ENCODE data around the gene SOX10.

SOX10 gene

DNA sequence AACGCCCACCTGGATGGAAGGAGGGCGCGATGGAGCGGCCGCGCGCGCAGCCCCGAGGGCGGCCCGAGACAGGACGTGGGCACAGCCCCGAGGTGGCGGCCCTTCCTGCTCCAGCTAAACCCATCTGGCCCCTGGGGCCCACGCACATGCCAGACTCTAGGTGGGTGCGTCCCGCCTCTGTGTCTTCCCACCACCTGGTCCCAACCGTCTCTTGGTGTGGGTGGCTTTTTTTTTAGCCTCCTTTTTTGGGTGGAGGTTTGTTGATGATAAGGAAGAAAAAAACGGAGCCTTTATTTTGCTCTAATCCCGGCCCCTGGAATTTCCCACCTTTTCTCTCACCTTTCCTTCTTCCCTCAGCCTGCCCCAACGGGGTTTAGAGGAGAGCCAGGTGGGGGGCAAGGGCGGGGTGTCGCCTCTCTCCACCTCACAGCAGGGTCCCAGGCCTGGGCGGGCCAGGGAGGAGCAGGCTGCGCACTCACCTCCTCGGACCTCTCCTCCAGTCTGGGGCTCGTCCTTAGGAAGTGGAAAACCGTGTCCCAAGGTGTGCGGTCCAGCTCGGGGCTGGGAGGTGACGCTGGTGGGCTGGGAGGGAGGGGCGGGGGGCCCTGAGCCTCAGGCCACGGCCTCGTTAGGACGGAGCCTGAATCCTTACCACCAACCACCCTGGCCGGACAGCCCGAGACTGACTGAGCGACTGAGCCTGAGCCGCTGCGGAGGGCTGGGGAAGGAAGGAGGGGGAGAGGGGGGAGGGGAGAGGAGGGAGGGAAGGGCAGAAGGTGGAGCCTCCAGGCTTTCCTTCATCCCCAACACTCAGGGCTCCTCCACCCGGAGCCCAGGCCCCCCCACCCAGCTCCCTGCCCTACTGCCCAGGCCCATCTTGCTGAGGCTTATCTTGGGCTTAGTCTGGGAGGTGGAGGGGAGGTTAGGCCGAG, at the start of gene SOX10:
TSS of gene SOX10 (minus strand) at position 696 of the 932 bp plus-strand sequence. CDS start 771 bp downstream, outside the sequence.
- H3K4me1 ChIP-seq, result no peaks in the 10 kb centered on the region
- in situ Hi-C loops (cut with MboI; ENCODE audit: low sequenced_read_pairs), result no loop called here
- no peaks in the 10 kb centered on the region for H3K9me3 ChIP-seq
- H3K27me3 ChIP-seq (ENCODE audit: low read depth), result no peaks in the 10 kb centered on the region
- no peaks in the 10 kb centered on the region for H3K36me3 ChIP-seq (replicated peaks)
- H3K4me3 ChIP-seq, result no peak within 1 kb of the TSS
- no peak for DNase-seq (ENCODE audit: low spot score in 2 of 2)

DNA sequence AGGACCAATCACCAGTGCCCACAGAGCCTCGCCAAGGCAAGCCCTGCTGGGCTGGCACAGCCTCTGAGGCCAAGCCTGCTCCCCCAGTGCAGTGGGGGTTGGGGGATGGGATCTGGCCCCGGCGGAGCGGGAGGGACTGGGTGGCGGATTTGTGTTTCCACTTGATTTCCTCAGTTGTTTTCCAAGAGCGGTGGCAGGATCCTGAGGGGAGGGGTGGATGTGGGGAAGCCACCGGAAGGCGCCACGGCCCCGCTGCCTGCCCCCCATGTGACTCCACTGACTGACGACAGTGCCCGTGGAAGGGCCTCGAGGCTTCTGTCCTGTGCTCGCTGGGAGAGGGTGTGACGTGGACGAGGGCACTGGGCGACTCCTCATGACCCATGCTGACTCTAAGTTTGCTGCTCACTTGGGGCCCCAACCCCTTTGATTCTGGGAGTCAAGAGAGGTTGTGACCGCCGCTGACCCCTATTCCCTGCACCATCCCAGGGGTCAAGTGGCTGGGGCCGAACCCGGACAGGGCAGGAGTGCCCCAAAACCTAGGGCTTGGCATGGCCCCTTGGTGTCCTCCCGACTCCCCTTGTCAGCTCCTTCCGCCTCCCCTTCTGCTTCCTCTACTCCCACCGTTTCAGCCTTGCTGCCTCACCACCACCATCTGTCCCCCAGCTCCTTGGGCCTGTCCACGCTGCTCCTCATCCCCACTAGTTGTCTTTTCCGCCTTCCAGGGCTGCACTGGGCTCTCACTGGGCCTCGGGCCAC, 49.3 kb upstream of the SOX10 start:
- no peaks in the 10 kb centered on the region for H3K36me3 ChIP-seq (replicated peaks)
- peaks cover 6% of the 10 kb centered on the region for H3K4me1 ChIP-seq

DNA sequence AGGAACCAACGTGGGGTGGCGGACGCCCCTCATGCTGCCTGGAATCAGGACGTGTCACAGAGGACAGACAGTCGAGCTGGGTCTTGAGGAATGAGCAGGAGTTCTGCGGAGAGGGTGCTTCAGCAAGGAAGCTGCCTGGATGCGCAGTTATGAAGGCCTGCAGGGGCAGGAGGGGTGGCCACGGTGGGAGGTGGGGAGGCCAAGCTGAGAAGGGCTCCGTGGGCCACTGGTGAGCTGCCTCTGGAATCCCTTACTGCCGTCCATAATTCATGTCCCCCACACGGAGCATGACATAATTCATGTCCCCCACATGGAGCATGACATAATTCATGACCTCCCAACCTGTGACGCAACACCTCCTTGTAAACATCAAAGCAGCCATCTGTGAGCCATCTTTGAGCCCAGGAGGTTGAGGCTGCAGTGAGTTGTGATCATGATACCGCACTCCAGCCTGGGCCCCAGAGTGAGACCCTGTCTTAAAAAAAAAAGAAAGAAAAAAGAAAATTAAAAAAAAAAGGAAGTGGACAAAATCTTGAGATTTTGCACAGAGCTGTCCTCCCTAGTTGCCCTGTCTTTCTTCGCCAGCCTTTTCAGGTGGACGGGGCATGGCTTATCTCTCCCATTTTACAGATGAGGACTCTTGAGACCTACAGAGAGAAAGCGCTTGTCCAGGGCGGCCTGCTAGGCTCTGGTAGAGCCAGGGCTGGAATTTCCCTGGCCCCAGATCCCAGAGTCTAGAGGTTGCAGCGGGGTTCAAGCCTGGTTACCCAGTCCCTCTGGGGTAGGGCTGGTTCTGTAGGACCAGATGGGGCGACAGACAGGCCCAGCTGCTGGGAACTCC, 48.5 kb upstream of the SOX10 start:
- Histone ChIP-seq H3K4me1 (peaks cover 6% of the 10 kb centered on the region), H3K36me3 (replicated peaks) (no peaks in the 10 kb centered on the region), H3K27me3 (ENCODE audit: low read depth) (no peaks in the 10 kb centered on the region), H3K4me3 (no peak overlapping the region), H3K9me3 (no peaks in the 10 kb centered on the region)
- DNase-seq (ENCODE audit: low spot score in 2 of 2), result no peak
- in situ Hi-C loops (cut with MboI; ENCODE audit: low sequenced_read_pairs), result no loop called here

More for the DNA sequence above, 49.3 kb upstream of the SOX10 start:
- Histone ChIP-seq H3K4me3 (no peak overlapping the region), H3K9me3 (no peaks in the 10 kb centered on the region), H3K27me3 (ENCODE audit: low read depth) (no peaks in the 10 kb centered on the region)
- no peak for DNase-seq (ENCODE audit: low spot score in 2 of 2)
- in situ Hi-C loops (cut with MboI; ENCODE audit: low sequenced_read_pairs), result no loop called here

DNA sequence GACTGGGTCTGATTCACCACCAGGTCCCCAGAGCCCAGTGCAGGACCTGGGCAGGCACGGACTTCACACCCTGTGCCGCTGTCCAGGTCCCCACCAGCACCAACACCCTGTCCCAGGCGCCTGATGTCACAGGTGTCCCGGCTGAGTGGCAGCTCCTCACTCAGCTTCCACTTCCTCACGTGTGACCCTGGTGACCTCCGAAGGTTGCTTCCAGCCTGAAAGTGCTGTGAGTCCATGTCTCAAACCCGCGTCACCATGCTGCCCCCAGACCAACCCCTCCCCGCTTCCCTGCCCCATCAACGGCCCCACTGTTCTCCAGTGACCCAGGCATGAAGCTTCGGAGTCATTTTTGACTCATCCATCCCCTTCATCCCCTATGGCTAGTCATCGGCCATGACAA, 47.1 kb upstream of the SOX10 start:
- DNase-seq (ENCODE audit: low spot score in 2 of 2), result no peak
- no peaks in the 10 kb centered on the region for H3K36me3 ChIP-seq (replicated peaks)
- peaks cover 6% of the 10 kb centered on the region for H3K4me1 ChIP-seq
- no peaks in the 10 kb centered on the region for H3K9me3 ChIP-seq
- H3K27me3 ChIP-seq (ENCODE audit: low read depth), result no peaks in the 10 kb centered on the region
- H3K4me3 ChIP-seq, result no peak overlapping the region
- in situ Hi-C loops (cut with MboI; ENCODE audit: low sequenced_read_pairs), result no loop called here

DNA sequence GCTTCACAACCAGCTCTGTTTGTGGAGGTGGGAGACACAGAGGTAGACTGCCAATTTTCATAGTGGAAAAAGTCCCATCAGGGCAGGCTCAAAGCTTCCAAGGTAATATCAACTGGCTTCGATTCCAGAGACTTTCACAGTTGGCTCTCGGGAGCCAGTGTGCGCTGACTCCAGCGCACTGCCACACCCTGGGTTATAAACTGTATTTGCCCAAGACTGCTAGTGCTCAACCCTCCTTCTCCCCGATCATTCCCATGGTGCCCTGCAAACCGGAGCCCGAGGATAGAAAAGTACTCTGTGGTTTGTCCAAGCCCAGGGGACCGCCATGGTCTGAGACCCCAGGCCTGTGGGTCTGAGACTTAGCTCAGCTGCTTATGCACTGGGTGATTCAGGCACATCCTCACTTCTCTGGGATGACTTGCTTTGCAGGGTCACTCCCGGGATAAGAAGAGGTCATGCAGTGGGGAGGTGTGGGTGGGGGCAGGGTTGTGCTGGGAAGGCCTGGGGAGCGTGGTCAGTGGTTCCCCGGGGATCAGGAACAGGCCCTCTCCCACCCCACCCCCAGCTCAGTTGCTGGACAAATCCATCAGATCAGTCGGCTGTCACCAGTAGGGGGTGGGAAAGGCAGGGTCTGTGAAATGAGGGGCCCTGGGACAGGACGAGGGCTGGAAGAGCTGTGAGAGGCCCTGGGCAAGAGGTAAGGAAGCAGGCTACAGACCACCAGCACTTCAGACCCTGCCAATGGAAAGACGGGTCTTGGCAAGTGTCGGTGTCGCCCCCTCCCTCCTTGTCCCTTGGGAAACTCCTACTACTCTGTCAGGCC, 46.2 kb upstream of the SOX10 start:
- in situ Hi-C loops (cut with MboI; ENCODE audit: low sequenced_read_pairs), result no loop called here
- no peaks in the 10 kb centered on the region for H3K36me3 ChIP-seq (replicated peaks)
- peaks cover 6% of the 10 kb centered on the region for H3K4me1 ChIP-seq
- no peaks in the 10 kb centered on the region for H3K9me3 ChIP-seq
- DNase-seq (ENCODE audit: low spot score in 2 of 2), result no peak
- peaks cover under 1% of the 10 kb centered on the region; the same call in 1 of the 2 replicates for H3K27me3 ChIP-seq (ENCODE audit: low read depth)
- no peak overlapping the region for H3K4me3 ChIP-seq

DNA sequence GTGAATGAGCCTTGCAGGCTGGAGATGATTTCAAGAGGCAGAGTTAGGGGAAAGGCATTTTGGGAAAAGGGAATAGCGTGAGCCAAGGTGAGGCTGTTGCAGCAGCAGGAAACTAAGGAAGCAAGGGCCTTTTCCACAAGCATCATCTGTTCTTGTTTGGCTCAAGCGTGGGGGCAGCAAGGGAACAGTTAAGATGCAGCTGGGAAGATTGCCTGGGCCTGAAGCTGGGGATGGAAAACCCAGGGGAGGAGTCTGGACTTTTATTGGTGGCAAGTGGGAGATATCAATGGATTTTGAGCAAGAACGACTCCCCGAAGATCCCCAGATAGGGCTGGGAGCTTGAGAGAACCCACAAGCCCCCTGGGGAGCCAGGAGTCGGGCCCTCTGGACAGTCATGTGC, 45.5 kb upstream of the SOX10 start:
- DNase-seq (ENCODE audit: low spot score in 2 of 2), result no peak
- no peaks in the 10 kb centered on the region for H3K9me3 ChIP-seq
- no peak overlapping the region for H3K4me3 ChIP-seq
- in situ Hi-C loops (cut with MboI; ENCODE audit: low sequenced_read_pairs), result no loop called here
- H3K36me3 ChIP-seq (replicated peaks), result no peaks in the 10 kb centered on the region
- peaks cover 6% of the 10 kb centered on the region for H3K4me1 ChIP-seq
- peaks cover 3% of the 10 kb centered on the region; the same call in 1 of the 2 replicates for H3K27me3 ChIP-seq (ENCODE audit: low read depth)

DNA sequence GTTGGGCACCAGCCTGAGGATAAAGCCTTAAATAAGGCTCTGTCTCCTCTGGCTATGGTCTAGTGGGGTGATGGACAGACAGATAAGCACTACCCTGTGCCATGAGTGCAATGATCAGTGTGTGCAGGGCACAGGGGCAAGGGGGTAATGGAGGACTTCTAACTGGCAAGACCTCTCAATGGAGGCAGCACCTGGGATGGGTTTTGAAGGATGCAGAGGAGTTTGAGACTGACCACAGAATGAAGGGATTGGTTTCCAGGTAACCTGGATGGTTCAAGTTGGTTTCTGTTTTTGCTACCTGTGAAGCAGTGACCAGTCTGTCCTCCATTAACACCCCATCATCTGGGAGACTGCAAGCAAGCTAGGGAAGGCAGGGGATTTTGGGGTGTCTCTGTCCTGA, 45.0 kb upstream of the SOX10 start:
- no peak for DNase-seq (ENCODE audit: low spot score in 2 of 2)
- peaks cover 3% of the 10 kb centered on the region for H3K4me1 ChIP-seq
- no peak overlapping the region for H3K4me3 ChIP-seq
- H3K9me3 ChIP-seq, result no peaks in the 10 kb centered on the region
- in situ Hi-C loops (cut with MboI; ENCODE audit: low sequenced_read_pairs), result no loop called here
- H3K27me3 ChIP-seq (ENCODE audit: low read depth), result peaks cover 3% of the 10 kb centered on the region; the same call in 1 of the 2 replicates
- H3K36me3 ChIP-seq (replicated peaks), result no peaks in the 10 kb centered on the region

DNA sequence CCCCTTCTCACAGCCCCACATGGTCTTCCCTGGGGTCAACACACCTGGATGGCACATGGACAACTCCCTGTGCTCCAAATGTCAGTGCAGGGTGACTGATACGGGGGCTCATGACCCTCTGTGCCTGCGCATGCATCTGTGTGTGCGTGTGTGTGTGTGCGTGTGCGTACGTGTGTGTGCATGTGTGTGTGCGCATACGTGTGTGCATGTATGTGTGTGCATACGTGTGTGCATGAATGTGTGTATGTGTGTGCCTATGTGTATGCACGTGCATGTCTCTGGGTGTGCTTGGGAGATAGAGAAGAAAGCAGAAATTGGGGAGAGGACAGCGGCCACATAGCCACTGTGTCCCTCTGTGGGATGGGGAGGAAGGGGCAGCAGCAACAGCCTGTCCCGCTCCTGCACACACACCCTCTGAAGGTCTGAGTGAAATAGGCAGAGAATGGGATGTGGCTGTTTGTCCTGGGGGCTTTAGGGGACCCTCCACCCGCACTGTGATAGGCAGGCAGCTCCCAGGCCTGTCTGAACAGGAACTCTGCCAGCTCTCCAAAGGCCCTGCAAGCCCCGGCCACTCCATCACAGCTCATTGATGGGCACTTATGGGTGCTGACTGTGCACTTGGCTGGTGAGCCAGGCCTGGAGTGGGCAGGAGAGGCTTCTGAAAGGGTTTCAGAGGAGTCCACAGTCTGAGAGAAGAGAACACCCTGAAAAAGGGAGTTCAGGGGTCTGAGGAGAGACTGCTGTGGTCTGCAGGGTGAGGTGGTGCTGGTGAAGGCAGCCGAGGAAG, 44.2 kb upstream of the SOX10 start:
- Histone ChIP-seq H3K4me3 (no peak overlapping the region), H3K27me3 (ENCODE audit: low read depth) (peaks cover 3% of the 10 kb centered on the region; the same call in 1 of the 2 replicates), H3K36me3 (replicated peaks) (no peaks in the 10 kb centered on the region), H3K4me1 (no peaks in the 10 kb centered on the region), H3K9me3 (no peaks in the 10 kb centered on the region)
- DNase-seq (ENCODE audit: low spot score in 2 of 2), result no peak
- in situ Hi-C loops (cut with MboI; ENCODE audit: low sequenced_read_pairs), result no loop called here

DNA sequence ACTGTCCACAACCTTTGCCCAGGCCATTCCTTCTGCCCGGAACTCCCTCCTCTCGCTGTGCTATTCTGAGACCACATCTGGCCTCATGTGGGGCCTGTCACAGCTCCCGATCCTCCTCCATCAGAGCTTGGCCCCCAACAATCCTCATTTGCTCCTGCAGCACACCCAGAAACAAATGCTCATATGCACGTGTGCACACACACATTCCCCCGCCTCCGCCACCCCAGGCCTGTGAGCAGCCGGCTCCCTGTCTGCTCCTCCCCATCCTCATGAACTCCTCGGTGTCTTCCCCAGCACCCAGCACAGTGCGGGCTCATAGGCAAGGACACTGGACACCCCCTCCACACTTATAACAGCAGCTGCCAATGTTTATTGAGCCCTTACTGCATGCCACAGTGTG, 43.1 kb upstream of the SOX10 start:
- DNase-seq (ENCODE audit: low spot score in 2 of 2), result no peak
- in situ Hi-C loops (cut with MboI; ENCODE audit: low sequenced_read_pairs), result no loop called here
- Histone ChIP-seq H3K4me3 (no peak overlapping the region), H3K27me3 (ENCODE audit: low read depth) (peaks cover 3% of the 10 kb centered on the region; the same call in 1 of the 2 replicates), H3K4me1 (no peaks in the 10 kb centered on the region), H3K36me3 (replicated peaks) (no peaks in the 10 kb centered on the region), H3K9me3 (no peaks in the 10 kb centered on the region)

DNA sequence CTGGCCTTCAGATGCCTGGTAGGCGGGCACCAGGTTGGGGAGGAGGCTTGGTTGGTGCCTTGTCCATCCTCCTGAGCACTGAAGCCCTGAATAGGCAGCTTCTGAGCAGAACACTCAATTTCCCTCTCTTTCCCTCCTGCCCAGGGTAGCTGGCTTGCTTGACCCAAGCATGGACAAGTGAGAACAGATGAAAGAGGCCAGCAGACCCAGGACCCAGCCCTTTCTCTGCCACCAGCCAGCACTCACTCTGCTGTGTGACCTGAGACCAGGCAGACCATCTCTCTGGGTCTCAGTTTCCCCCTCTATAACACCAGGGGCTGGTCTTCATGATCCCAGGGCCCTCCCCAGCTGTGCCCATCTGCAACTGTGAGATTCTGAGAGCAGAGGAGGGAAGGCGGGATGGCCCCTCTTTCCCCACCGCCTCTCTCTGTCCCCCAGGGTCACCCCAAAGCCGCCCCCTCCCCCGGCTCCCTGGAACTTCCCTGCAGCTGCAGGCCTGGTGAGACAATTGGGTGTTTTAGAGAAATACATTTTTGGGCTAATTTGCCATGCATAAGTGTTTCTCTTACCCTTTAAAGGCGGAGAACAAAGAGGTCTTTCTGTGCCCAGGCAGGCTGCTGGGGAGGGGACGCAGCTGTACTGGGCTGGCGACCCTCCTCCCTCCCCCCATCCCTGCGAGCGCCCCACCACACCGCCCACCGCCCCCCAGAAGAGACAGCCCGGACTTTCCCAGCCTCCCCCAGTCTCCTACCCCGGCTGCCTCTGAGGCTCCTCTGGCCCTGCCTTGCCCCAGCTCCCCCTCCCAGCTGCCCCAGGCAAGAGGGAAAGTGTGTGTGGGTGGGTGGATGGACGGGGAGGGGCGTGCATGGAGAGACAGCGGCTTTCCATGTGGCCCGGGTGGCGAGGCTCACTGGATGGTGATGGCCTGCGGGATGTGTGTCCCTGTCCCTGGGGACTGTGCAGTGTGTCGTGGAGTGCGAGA, 42.1 kb upstream of the SOX10 start:
- no peak for DNase-seq (ENCODE audit: low spot score in 2 of 2)
- Histone ChIP-seq H3K4me1 (no peaks in the 10 kb centered on the region), H3K9me3 (no peaks in the 10 kb centered on the region), H3K27me3 (ENCODE audit: low read depth) (peaks cover 3% of the 10 kb centered on the region; the same call in 1 of the 2 replicates), H3K4me3 (no peak overlapping the region), H3K36me3 (replicated peaks) (no peaks in the 10 kb centered on the region)
- in situ Hi-C loops (cut with MboI; ENCODE audit: low sequenced_read_pairs), result no loop called here

DNA sequence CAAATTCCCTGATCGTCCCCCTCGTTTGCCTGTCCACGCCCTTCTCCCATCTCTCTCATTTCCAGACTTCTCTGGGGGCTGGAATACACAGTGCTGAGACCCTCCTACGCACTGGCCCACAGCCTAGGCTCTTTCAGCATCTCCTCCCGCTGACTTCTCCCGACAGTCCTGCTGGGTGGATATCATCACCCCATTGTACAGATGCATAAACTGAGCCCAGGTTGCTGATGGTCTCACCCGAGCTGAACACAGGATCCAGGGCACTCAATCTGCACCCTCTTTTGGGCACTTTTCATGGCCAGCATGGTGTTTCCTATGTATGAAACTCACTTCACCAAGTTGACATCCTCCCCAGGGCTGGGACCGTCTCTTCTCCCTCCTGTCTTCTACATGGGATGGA, 41.2 kb upstream of the SOX10 start:
- no peaks in the 10 kb centered on the region for H3K36me3 ChIP-seq (replicated peaks)
- no peaks in the 10 kb centered on the region for H3K9me3 ChIP-seq
- H3K27me3 ChIP-seq (ENCODE audit: low read depth), result peaks cover 3% of the 10 kb centered on the region; the same call in 1 of the 2 replicates
- no peak overlapping the region for H3K4me3 ChIP-seq
- H3K4me1 ChIP-seq, result no peaks in the 10 kb centered on the region
- no peak for DNase-seq (ENCODE audit: low spot score in 2 of 2)
- in situ Hi-C loops (cut with MboI; ENCODE audit: low sequenced_read_pairs), result no loop called here

Data from HAP-1 (cell line).